HepG2 (cell line): ENCODE data around the gene ATP11C. TPM values are rescaled to one million over a fixed set of nuclear protein-coding genes. Genes with fewer than 3 reads are reported as not detected.

Experiments
- ATAC-seq: fragments of 200-7000 bp; cut with Tn5 transposase; 3 replicates; pipeline ENCODE4 v1.9.1; 2020; ENCODE audit warnings: mild to moderate bottlenecking, moderate library complexity
- BruUV-seq: library from RNA; stranded (reverse); fragments of 400-500 nt; replicated peaks from 2 replicates; lab custom pipeline; 2021; lab: Mats Ljungman, UMichigan
- CTCF ChIA-PET: fragments of 300-600 bp; formaldehyde crosslinking; extraction: SDS; loops from one replicate; lab custom pipeline; 2021; ENCODE audit warnings: low total read pairs, inconsistent platforms, low intra/inter-chr PET ratio; lab: Yijun Ruan, JAX
- POLR2A ChIA-PET: fragments of 350-600 bp; sonication (Branson Sonifier 250); formaldehyde crosslinking; loops from one replicate; lab custom pipeline; 2020; ENCODE audit warnings: antibody characterized with exemption, inconsistent platforms; lab: Yijun Ruan, JAX
- DNase-seq: peaks from one replicate; pipeline ENCODE4 v3.0.0-alpha.2; 2015; ENCODE audit warnings: low spot score
- FAIRE-seq: peaks from 3 replicates; lab custom pipeline; 2011; peaks lifted over from hg19 to GRCh38; lab: Jason Lieb, UNC
- H2AFZ ChIP-seq: one replicate; pipeline ENCODE4 v1.6.1; 2011; ENCODE audit warnings: low read length, inconsistent platforms
- H3K27ac ChIP-seq: fragments of 300-600 bp; 3 replicates; pipeline ENCODE4 v1.8.0; 2011; ENCODE audit warnings: mixed run types, mild to moderate bottlenecking, mixed read lengths, low read length, inconsistent platforms; ENCODE audit not compliant: insufficient read depth; ENCODE audit errors: extremely low read length
- H3K27me3 ChIP-seq, 2 experiments: fragments of 200-600 bp in 1 of 2; 2 replicates in 1 of 2; 3 replicates in 1 of 2; pipeline versions ENCODE4 v1.6.0 to v1.8.0; 2011; ENCODE audit warnings: low read length in 2 of 2, mild to moderate bottlenecking in 2 of 2, moderate library complexity in 2 of 2, inconsistent platforms in 1 of 2; ENCODE audit not compliant: insufficient read depth in 2 of 2, control insufficient read depth in 1 of 2
- H3K36me3 ChIP-seq, 2 experiments: fragments of 200-600 bp in 1 of 2; replicated peaks in 1 of 2; 2 replicates in 1 of 2; 3 replicates in 1 of 2; pipeline versions ENCODE4 v1.5.1 to v1.8.0; 2011; ENCODE audit warnings: low read length in 2 of 2, inconsistent platforms in 1 of 2; ENCODE audit not compliant: insufficient read depth in 2 of 2, control insufficient read depth in 1 of 2
- H3K4me1 ChIP-seq: 2 replicates; pipeline ENCODE4 v1.5.1; 2012; ENCODE audit warnings: low read length, inconsistent platforms; ENCODE audit not compliant: insufficient read depth
- H3K4me2 ChIP-seq: 2 replicates; pipeline ENCODE4 v1.6.0; 2011; ENCODE audit warnings: low read depth, low read length, inconsistent platforms
- H3K4me3 ChIP-seq, 3 experiments: fragments of 200-600 bp in 1 of 3; sonication (generic), shearing (Covaris generic) in 1 of 3; replicated peaks in 1 of 3; 2 replicates each; pipeline ENCODE4 v1.5.1; 2011 to 2016; ENCODE audit warnings: low read length in 3 of 3, inconsistent platforms in 2 of 3, low read depth in 2 of 3, mild to moderate bottlenecking in 2 of 3, control low read depth in 1 of 3, mixed read lengths in 1 of 3; ENCODE audit not compliant: insufficient read depth in 1 of 3
- H3K79me2 ChIP-seq: one replicate; pipeline ENCODE4 v1.6.1; 2011; ENCODE audit warnings: low read length, inconsistent platforms; ENCODE audit not compliant: insufficient read depth
- H3K9ac ChIP-seq: 2 replicates; pipeline ENCODE4 v1.6.0; 2011; ENCODE audit warnings: mild to moderate bottlenecking, low read depth, low read length, inconsistent platforms; ENCODE audit not compliant: insufficient read depth
- H3K9me3 ChIP-seq: 2 replicates; pipeline ENCODE4 v1.5.1; 2012; ENCODE audit warnings: mild to moderate bottlenecking, low read length
- H4K20me1 ChIP-seq: 2 replicates; pipeline ENCODE4 v1.6.0; 2011; ENCODE audit warnings: inconsistent platforms, mild to moderate bottlenecking, low read length, moderate library complexity; ENCODE audit not compliant: insufficient read depth
- ATF7-NPFF ChIP-seq: sonication (generic); formaldehyde crosslinking; IDR thresholded peaks from 2 replicates; pipeline ENCODE4 v1.8.1; 2023; ENCODE audit warnings: mild to moderate bottlenecking, low read depth, missing genetic modification reagents, moderate library complexity
- ATM ChIP-seq: fragments of 450-650 bp; IDR thresholded peaks from 2 replicates; pipeline ENCODE4 v1.7.1; 2017; ENCODE audit warnings: mild to moderate bottlenecking, borderline replicate concordance
- BRD4 ChIP-seq: sonication (generic); formaldehyde crosslinking; IDR thresholded peaks from 2 replicates; pipeline ENCODE4 v1.4.0; 2020; ENCODE audit warnings: missing genetic modification reagents
- CC2D1A ChIP-seq: sonication (generic); formaldehyde crosslinking; IDR thresholded peaks from 2 replicates; pipeline ENCODE4 v1.8.1; 2023; ENCODE audit warnings: mild to moderate bottlenecking, missing genetic modification reagents
- DNMT3B ChIP-seq: conservative IDR thresholded peaks from 2 replicates; pipeline ENCODE4 v1.6.1; 2016; ENCODE audit warnings: missing biosample characterization, control low read depth
- HDAC6 ChIP-seq: fragments of 200-600 bp; sonication (generic); IDR thresholded peaks from 2 replicates; pipeline ENCODE4 v1.7.0; 2017; ENCODE audit warnings: mild to moderate bottlenecking, antibody characterized with exemption, low read length, low read depth
- IRF2 ChIP-seq: IDR thresholded peaks from 2 replicates; pipeline ENCODE4 v1.6.1; 2018; ENCODE audit warnings: missing genetic modification reagents, missing compliant biosample characterization
- YEATS4 ChIP-seq: sonication (generic); formaldehyde crosslinking; IDR thresholded peaks from 2 replicates; pipeline ENCODE4 v1.4.0; 2020; ENCODE audit warnings: missing genetic modification reagents, borderline replicate concordance
- ZFP36L1 ChIP-seq: sonication (generic); formaldehyde crosslinking; IDR thresholded peaks from 2 replicates; pipeline ENCODE4 v1.8.0; 2022; ENCODE audit warnings: mild to moderate bottlenecking, missing genetic modification reagents, moderate library complexity
- ZNF484 ChIP-seq: sonication (generic); formaldehyde crosslinking; IDR thresholded peaks from 2 replicates; pipeline ENCODE4 v1.5.1; 2020; ENCODE audit warnings: mild to moderate bottlenecking, low read depth, missing genetic modification reagents, borderline replicate concordance
- ZNF678 ChIP-seq: sonication (generic); formaldehyde crosslinking; IDR thresholded peaks from 2 replicates; pipeline ENCODE4 v1.4.0; 2020; ENCODE audit warnings: mild to moderate bottlenecking, missing genetic modification reagents
- ZNF709 ChIP-seq: sonication (generic); formaldehyde crosslinking; IDR thresholded peaks from 2 replicates; pipeline ENCODE4 v1.5.0; 2020; ENCODE audit warnings: mild to moderate bottlenecking, missing genetic modification reagents
- ZNF850 ChIP-seq: sonication (generic); formaldehyde crosslinking; conservative IDR thresholded peaks from 2 replicates; pipeline ENCODE4 v1.9.0; 2021; ENCODE audit warnings: mild to moderate bottlenecking, missing genetic modification reagents
- WGBS: methylation state at CpG from one replicate; pipeline ENCODE4 v1.1.6; 2017; ENCODE audit warnings: low lambda C conversion rate; 5-methylcytosine and 5-hydroxymethylcytosine counted together
- in situ Hi-C: cut with HindIII; loops from 2 replicates; pipeline ENCODE4 v1.10.0; 2017; ENCODE audit warnings: low pct_unique_long_range_greater_than_20kb; ENCODE audit not compliant: extremely low pct_ligation_motif_present
- intact Hi-C: fragments of 100-400 bp; cut with micrococcal nuclease; formaldehyde crosslinking; loops from one replicate; pipeline ENCODE4 v1.10.0; 2022; ENCODE audit not compliant: unreplicated experiment
- polyA plus RNA-seq, 8 experiments: library from polyadenylated mRNA; depleted of rRNA in 3 of 8; stranded (reverse) in 7 of 8; unstranded in 1 of 8; fragments of >200 nt; fragmentation: Illumina TruSeq in 4 of 8; extraction: Trizol in 4 of 8; gene quantifications; 2 replicates each; pipeline versions ENCODE4 v1.2.1 to v1.2.3, GENCODE V29; 2011 to 2016; ENCODE audit warnings: low read depth in 4 of 8, missing spikeins in 1 of 8, mixed read lengths in 1 of 8; ENCODE audit not compliant: insufficient read depth in 1 of 8
- total RNA-seq, 5 experiments: library from RNA; depleted of rRNA; stranded (reverse); fragments of >200 nt; fragmentation: Illumina TruSeq; extraction: Trizol; gene quantifications; 2 replicates each; pipeline ENCODE4 v1.2.3, GENCODE V29; 2016; ENCODE audit warnings: low read depth in 1 of 5
- TF ChIP-seq, protein P1 (sequence below): sonication (generic); formaldehyde crosslinking; conservative IDR thresholded peaks from 2 replicates; pipeline ENCODE4 v1.5.0; 2020; ENCODE audit warnings: missing genetic modification reagents
- TF ChIP-seq, protein P2 (sequence below): sonication (generic); formaldehyde crosslinking; IDR thresholded peaks from 2 replicates; pipeline ENCODE4 v1.5.0; 2020; ENCODE audit warnings: mild to moderate bottlenecking, missing genetic modification reagents, borderline replicate concordance
- TF ChIP-seq, protein P3 (sequence below): sonication (generic); formaldehyde crosslinking; IDR thresholded peaks from 2 replicates; pipeline ENCODE4 v1.4.0; 2020; ENCODE audit warnings: missing genetic modification reagents
- TF ChIP-seq, protein P4 (sequence below): sonication (generic); formaldehyde crosslinking; IDR thresholded peaks from 2 replicates; pipeline ENCODE4 v1.4.0; 2020; ENCODE audit warnings: low read depth, mild to moderate bottlenecking, missing genetic modification reagents
- TF ChIP-seq, protein P5 (sequence below): sonication (generic); formaldehyde crosslinking; IDR thresholded peaks from 2 replicates; pipeline ENCODE4 v1.5.0; 2020; ENCODE audit warnings: missing genetic modification reagents

Gene ATP11C
- total and polyA plus RNA-seq, 2 of the 13 experiments (the other 11 are each of a cell fraction or from before 2014, with no cell fraction given) = 8.5 to 16.9 TPM

DNA sequence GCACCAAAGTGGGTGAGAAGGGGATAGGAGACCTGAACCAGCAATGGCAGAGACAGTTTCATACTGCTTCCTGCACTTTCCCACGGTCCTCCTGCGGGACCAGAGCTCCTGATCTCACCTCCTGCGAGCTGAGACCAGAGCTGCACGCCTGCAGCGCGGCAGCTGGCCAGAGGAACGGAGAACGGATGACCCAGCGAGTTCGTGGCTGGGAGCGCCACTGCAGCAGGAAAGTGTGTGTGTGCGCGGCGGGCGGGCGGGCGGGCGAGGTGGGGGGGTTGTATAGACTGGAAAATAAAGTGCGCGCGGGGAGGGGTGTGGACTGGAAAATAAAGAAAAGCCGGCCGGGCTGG, 241.4 kb downstream of the ATP11C start:
- 4% methylated on average over 21 of the region's 23 CpGs for WGBS
- no TSS peak for BruUV-seq
- H3K79me2 ChIP-seq = no peaks in the 10 kb centered on the region
- no peak overlapping the region; a peak in 1 of 6 replicates for H3K4me3 ChIP-seq
- in situ Hi-C loops (no loop called here), intact Hi-C loops (no loop called here)
- ATAC-seq (peak; percentile 75), DNase-seq (no peak), FAIRE-seq (no peak)
- H3K4me2 ChIP-seq = peak overlapping the region; percentile 32; the same call in 1 of the 2 replicates
- no peak overlapping the region for H3K9ac ChIP-seq
- H3K4me1 ChIP-seq = no peaks in the 10 kb centered on the region
- H2AFZ ChIP-seq = no peak overlapping the region
- CTCF ChIA-PET = no interaction called here
- no peaks in the 10 kb centered on the region for H3K9me3 ChIP-seq
- no peaks in the 10 kb centered on the region for H4K20me1 ChIP-seq
- POLR2A ChIA-PET = no interaction called here
- no peak overlapping the region for H3K27ac ChIP-seq
- H3K27me3 ChIP-seq = peaks cover 0 to 7% of the 10 kb centered on the region in 2 experiments; a peak in 2 of 5 replicates
- H3K36me3 ChIP-seq = no peaks in the 10 kb centered on the region
- TF ChIP-seq, protein P1, sequence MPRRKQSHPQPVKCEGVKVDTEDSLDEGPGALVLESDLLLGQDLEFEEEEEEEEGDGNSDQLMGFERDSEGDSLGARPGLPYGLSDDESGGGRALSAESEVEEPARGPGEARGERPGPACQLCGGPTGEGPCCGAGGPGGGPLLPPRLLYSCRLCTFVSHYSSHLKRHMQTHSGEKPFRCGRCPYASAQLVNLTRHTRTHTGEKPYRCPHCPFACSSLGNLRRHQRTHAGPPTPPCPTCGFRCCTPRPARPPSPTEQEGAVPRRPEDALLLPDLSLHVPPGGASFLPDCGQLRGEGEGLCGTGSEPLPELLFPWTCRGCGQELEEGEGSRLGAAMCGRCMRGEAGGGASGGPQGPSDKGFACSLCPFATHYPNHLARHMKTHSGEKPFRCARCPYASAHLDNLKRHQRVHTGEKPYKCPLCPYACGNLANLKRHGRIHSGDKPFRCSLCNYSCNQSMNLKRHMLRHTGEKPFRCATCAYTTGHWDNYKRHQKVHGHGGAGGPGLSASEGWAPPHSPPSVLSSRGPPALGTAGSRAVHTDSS (CRISPR knock-in tag) = no peak
- TF ChIP-seq DNMT3B (CRISPR knock-in tag) (no peak), CC2D1A (CRISPR knock-in tag) (no peak), BRD4 (CRISPR knock-in tag) (no peak), ZNF850 (no peak), ZNF709 (CRISPR knock-in tag) (no peak), ZNF484 (CRISPR knock-in tag) (no peak), IRF2 (CRISPR knock-in tag) (no peak), ZNF678 (CRISPR knock-in tag) (no peak), ZFP36L1 (CRISPR knock-in tag) (no peak), ATM (no peak), ATF7-NPFF (no peak), HDAC6 (no peak), YEATS4 (no peak)
- TF ChIP-seq, protein P2, sequence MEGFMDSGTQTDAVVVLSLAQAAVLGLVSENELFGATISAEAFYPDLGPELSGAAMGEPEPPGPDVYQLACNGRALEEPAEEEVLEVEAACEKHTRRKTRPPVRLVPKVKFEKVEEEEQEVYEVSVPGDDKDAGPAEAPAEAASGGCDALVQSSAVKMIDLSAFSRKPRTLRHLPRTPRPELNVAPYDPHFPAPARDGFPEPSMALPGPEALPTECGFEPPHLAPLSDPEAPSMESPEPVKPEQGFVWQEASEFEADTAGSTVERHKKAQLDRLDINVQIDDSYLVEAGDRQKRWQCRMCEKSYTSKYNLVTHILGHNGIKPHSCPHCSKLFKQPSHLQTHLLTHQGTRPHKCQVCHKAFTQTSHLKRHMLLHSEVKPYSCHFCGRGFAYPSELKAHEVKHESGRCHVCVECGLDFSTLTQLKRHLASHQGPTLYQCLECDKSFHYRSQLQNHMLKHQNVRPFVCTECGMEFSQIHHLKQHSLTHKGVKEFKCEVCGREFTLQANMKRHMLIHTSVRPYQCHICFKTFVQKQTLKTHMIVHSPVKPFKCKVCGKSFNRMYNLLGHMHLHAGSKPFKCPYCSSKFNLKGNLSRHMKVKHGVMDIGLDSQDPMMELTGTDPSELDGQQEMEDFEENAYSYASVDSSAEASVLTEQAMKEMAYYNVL (CRISPR knock-in tag) = no peak
- TF ChIP-seq, protein P3, sequence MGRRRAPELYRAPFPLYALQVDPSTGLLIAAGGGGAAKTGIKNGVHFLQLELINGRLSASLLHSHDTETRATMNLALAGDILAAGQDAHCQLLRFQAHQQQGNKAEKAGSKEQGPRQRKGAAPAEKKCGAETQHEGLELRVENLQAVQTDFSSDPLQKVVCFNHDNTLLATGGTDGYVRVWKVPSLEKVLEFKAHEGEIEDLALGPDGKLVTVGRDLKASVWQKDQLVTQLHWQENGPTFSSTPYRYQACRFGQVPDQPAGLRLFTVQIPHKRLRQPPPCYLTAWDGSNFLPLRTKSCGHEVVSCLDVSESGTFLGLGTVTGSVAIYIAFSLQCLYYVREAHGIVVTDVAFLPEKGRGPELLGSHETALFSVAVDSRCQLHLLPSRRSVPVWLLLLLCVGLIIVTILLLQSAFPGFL (CRISPR knock-in tag) = no peak
- TF ChIP-seq, protein P4, sequence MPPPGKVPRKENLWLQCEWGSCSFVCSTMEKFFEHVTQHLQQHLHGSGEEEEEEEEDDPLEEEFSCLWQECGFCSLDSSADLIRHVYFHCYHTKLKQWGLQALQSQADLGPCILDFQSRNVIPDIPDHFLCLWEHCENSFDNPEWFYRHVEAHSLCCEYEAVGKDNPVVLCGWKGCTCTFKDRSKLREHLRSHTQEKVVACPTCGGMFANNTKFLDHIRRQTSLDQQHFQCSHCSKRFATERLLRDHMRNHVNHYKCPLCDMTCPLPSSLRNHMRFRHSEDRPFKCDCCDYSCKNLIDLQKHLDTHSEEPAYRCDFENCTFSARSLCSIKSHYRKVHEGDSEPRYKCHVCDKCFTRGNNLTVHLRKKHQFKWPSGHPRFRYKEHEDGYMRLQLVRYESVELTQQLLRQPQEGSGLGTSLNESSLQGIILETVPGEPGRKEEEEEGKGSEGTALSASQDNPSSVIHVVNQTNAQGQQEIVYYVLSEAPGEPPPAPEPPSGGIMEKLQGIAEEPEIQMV (CRISPR knock-in tag) = no peak
- TF ChIP-seq, protein P5, sequence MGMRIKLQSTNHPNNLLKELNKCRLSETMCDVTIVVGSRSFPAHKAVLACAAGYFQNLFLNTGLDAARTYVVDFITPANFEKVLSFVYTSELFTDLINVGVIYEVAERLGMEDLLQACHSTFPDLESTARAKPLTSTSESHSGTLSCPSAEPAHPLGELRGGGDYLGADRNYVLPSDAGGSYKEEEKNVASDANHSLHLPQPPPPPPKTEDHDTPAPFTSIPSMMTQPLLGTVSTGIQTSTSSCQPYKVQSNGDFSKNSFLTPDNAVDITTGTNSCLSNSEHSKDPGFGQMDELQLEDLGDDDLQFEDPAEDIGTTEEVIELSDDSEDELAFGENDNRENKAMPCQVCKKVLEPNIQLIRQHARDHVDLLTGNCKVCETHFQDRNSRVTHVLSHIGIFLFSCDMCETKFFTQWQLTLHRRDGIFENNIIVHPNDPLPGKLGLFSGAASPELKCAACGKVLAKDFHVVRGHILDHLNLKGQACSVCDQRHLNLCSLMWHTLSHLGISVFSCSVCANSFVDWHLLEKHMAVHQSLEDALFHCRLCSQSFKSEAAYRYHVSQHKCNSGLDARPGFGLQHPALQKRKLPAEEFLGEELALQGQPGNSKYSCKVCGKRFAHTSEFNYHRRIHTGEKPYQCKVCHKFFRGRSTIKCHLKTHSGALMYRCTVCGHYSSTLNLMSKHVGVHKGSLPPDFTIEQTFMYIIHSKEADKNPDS (CRISPR knock-in tag) = no peak
